T-cell (primary cell): Measurements from ENCODE around the gene FBXW4. TPM values are rescaled to one million over a fixed set of nuclear protein-coding genes. Genes with fewer than 3 reads are reported as not detected.

Experiments
- ATAC-seq, 4 experiments: fragments of 200-7000 bp in 3 of 4; fragments of 150-1000 bp in 1 of 4; cut with Tn5 transposase; replicated peaks in 1 of 4; 1 replicate in 3 of 4; 2 replicates in 1 of 4; pipeline ENCODE4 v1.10.0; 2021; ENCODE audit warnings: moderate library complexity in 3 of 4, mild to moderate bottlenecking in 2 of 4, moderate number of reproducible peaks in 1 of 4
- CTCF ChIA-PET, 2 donors: fragments of 300-600 bp; sonication (Branson Sonifier 250); formaldehyde crosslinking; loops; one replicate each; lab custom pipeline; 2022; ENCODE audit warnings: antibody characterized with exemption in 2 of 2; lab: Charles Lee
- POLR2A ChIA-PET, 2 donors: fragments of 300-600 bp; sonication (Branson Sonifier 250); formaldehyde crosslinking; loops; one replicate each; lab custom pipeline; 2022; ENCODE audit warnings: antibody characterized with exemption in 2 of 2; lab: Charles Lee
- DNase-seq, 35 experiments: peaks; one replicate each; pipeline versions ENCODE4 v3.0.0 to v3.0.0-alpha.2; 2013 to 2023
- H3K27ac ChIP-seq: one replicate; pipeline ENCODE4 v1.5.1; 2013; ENCODE audit warnings: low read length
- H3K27me3 ChIP-seq, 2 experiments: replicated peaks in 1 of 2; 1 replicate in 1 of 2; 2 replicates in 1 of 2; pipeline versions ENCODE4 v1.6.1 to v1.7.0; 2013; ENCODE audit warnings: low read length in 1 of 2, mixed read lengths in 1 of 2; ENCODE audit not compliant: control insufficient read depth in 2 of 2, insufficient read depth in 2 of 2; ENCODE audit errors: extremely low read depth in 1 of 2
- H3K36me3 ChIP-seq, 2 donors: 1 replicate in 1 of 2; 2 replicates in 1 of 2; pipeline versions ENCODE4 v1.6.1 to v1.7.0; 2013; ENCODE audit warnings: low read length in 1 of 2; ENCODE audit not compliant: control insufficient read depth in 2 of 2, insufficient read depth in 1 of 2; ENCODE audit errors: extremely low read depth in 1 of 2
- H3K4me1 ChIP-seq, 2 experiments: 1 replicate in 1 of 2; 2 replicates in 1 of 2; pipeline versions ENCODE4 v1.6.1 to v1.7.0; 2013; ENCODE audit warnings: low read length in 2 of 2, mixed read lengths in 1 of 2; ENCODE audit not compliant: insufficient read depth in 2 of 2, control insufficient read depth in 1 of 2; ENCODE audit errors: extremely low read depth in 1 of 2
- H3K4me3 ChIP-seq, 2 donors: 1 replicate in 1 of 2; 2 replicates in 1 of 2; pipeline versions ENCODE4 v1.5.1 to v1.7.0; 2013; ENCODE audit warnings: mild to moderate bottlenecking in 2 of 2, low read length in 1 of 2, moderate library complexity in 1 of 2; ENCODE audit not compliant: control insufficient read depth in 1 of 2; ENCODE audit errors: extremely low read depth in 1 of 2
- H3K9me3 ChIP-seq: 2 replicates; pipeline ENCODE4 v1.7.0; 2013
- H3K27ac Mint-ChIP-seq, 2 donors: one replicate each; pipeline ENCODE4 v1.8.0; 2020 to 2021; ENCODE audit warnings: mild to moderate bottlenecking in 2 of 2, mixed read lengths in 2 of 2
- H3K27me3 Mint-ChIP-seq, 2 donors: one replicate each; pipeline ENCODE4 v1.8.0; 2021 to 2022; ENCODE audit warnings: mixed read lengths in 2 of 2
- H3K36me3 Mint-ChIP-seq: one replicate; pipeline ENCODE4 v1.8.0; 2021; ENCODE audit warnings: mixed read lengths
- H3K4me1 Mint-ChIP-seq, 3 donors: one replicate each; pipeline ENCODE4 v1.8.0; 2020 to 2022; ENCODE audit warnings: mixed read lengths in 3 of 3, mild to moderate bottlenecking in 1 of 3
- H3K4me3 Mint-ChIP-seq, 3 donors: one replicate each; pipeline ENCODE4 v1.8.0; 2020 to 2022; ENCODE audit warnings: mild to moderate bottlenecking in 3 of 3, mixed read lengths in 3 of 3, moderate library complexity in 3 of 3
- H3K9me3 Mint-ChIP-seq, 3 donors: one replicate each; pipeline ENCODE4 v1.8.0; 2020 to 2022; ENCODE audit warnings: mixed read lengths in 3 of 3
- WGBS: methylation state at CpG from one replicate; pipeline ENCODE4 v1.1.5; 2013; ENCODE audit warnings: missing lambda C conversion rate; ENCODE audit not compliant: insufficient coverage; 5-methylcytosine and 5-hydroxymethylcytosine counted together
- total RNA-seq, 35 experiments: library from RNA in 6 of 35; stranded (reverse) in 6 of 35; fragments of 120-200 nt in 1 of 35; gene quantifications; one replicate each; pipeline versions ENCODE4 v1.2.1 to v1.2.4 and lab custom pipeline; 2013 to 2026

FBXW4 gene
- total RNA-seq, 5 donors from 2014 or later (not counting 1 experiment from before 2014, with no cell fraction given), result 83.7 to 90.4 (median 86.9) TPM

GRCh38 chr10:101562231-101562630, 132.7 kb downstream of the FBXW4 start:
- H3K27me3 ChIP-seq, result peaks cover 7 to 53% of the 10 kb centered on the region in 2 experiments
- DNase-seq, result no peak
- no peak overlapping the region for H3K4me3 ChIP-seq
- peaks cover 0 to 22% of the 10 kb centered on the region in 2 experiments for H3K4me1 ChIP-seq
- no peak overlapping the region for H3K27ac ChIP-seq
- ChIA-PET CTCF (no interaction called here), POLR2A (no interaction called here)
- no peak overlapping the region for H3K4me3 Mint-ChIP-seq
- peaks cover 30 to 38% of the 10 kb centered on the region in 2 donors for H3K27me3 Mint-ChIP-seq
- H3K9me3 ChIP-seq, result no peaks in the 10 kb centered on the region
- WGBS, result 93% methylated on average over 4 of the region's 5 CpGs
- no peaks in the 10 kb centered on the region for H3K9me3 Mint-ChIP-seq
- H3K27ac Mint-ChIP-seq, result no peak overlapping the region
- peaks cover 23 to 31% (median 26%) of the 10 kb centered on the region in 3 donors for H3K4me1 Mint-ChIP-seq
- H3K36me3 Mint-ChIP-seq, result no peaks in the 10 kb centered on the region
- no peaks in the 10 kb centered on the region for H3K36me3 ChIP-seq
- no peak for ATAC-seq

GRCh38 chr10:101561068-101561915, 133.7 kb downstream of the FBXW4 start:
- POLR2A ChIA-PET, result interaction anchor here in 1 of 2 donors (0.5 kb wide), 1 partner anchor 173 kb away, joined by 4 read pairs; no protein-coding TSS in a partner anchor

More at GRCh38 chr10:101561068-101561915, 133.7 kb downstream of the FBXW4 start:
- H3K27ac ChIP-seq, result no peak overlapping the region
- CTCF ChIA-PET, result no interaction called here
- H3K9me3 ChIP-seq, result no peaks in the 10 kb centered on the region
- no peak overlapping the region for H3K4me3 Mint-ChIP-seq
- ATAC-seq (no peak), DNase-seq (no peak)
- H3K27me3 Mint-ChIP-seq, result peaks cover 24 to 32% of the 10 kb centered on the region in 2 donors
- no peaks in the 10 kb centered on the region for H3K9me3 Mint-ChIP-seq
- H3K36me3 Mint-ChIP-seq, result no peaks in the 10 kb centered on the region
- peaks cover 0 to 17% of the 10 kb centered on the region in 2 experiments for H3K4me1 ChIP-seq
- peaks cover 21 to 30% (median 29%) of the 10 kb centered on the region in 3 donors for H3K4me1 Mint-ChIP-seq
- H3K27ac Mint-ChIP-seq, result no peak overlapping the region
- no peaks in the 10 kb centered on the region for H3K36me3 ChIP-seq
- 89% methylated on average over 4 of the region's 15 CpGs for WGBS
- H3K4me3 ChIP-seq, result no peak overlapping the region
- peaks cover 4 to 48% of the 10 kb centered on the region in 2 experiments for H3K27me3 ChIP-seq

Other genes with a start within 250 kb of the FBXW4 start
- 10 to 100 TPM; 27.1 to 52.6 (median 43.4) TPM for gene POLL, start 106.9 kb downstream of the FBXW4 start, total RNA-seq
- 1 to 10 TPM in 2 of 5 donors, under 1 TPM in 2, not detected in 1; 0.35 to 1.2 (median 0.97) TPM for gene DPCD, start 106.8 kb downstream of the FBXW4 start, total RNA-seq
- not detected for gene FGF8, start 80.9 kb upstream of the FBXW4 start, total RNA-seq
- 10 to 100 TPM; 13.1 to 29.7 (median 26.0) TPM for gene NPM3, start 88.3 kb upstream of the FBXW4 start, total RNA-seq
- 100 to 1,000 TPM; 232 to 364 (median 244) TPM for gene OGA, start 123.3 kb upstream of the FBXW4 start, total RNA-seq
- 1 to 10 TPM; 2.0 to 3.4 (median 3.1) TPM for gene KCNIP2, start 148.6 kb upstream of the FBXW4 start, total RNA-seq